OCI-LY7 (cell line): ENCODE measurements around the gene DSTYK. TPM values are rescaled to one million over a fixed set of nuclear protein-coding genes. Genes with fewer than 3 reads are reported as not detected.

Experiments used
- BruUV-seq: library from RNA; stranded (reverse); fragments of 400-500 nt; replicated peaks from 2 replicates; lab custom pipeline; 2021; lab: Mats Ljungman, UMichigan
- CTCF ChIA-PET: fragments of 300-600 bp; sonication (Branson Sonifier 250); formaldehyde crosslinking; loops from one replicate; lab custom pipeline; 2022; ENCODE audit warnings: antibody characterized with exemption; ENCODE audit not compliant: unreplicated experiment; lab: Charles Lee
- POLR2A ChIA-PET: fragments of 300-600 bp; sonication (Branson Sonifier 250); formaldehyde crosslinking; loops from one replicate; lab custom pipeline; 2022; ENCODE audit warnings: antibody characterized with exemption; lab: Charles Lee
- DNase-seq: peaks from one replicate; pipeline ENCODE4 v3.0.0-alpha.2; 2015; ENCODE audit warnings: low spot score
- H2AFZ ChIP-seq: fragments of 200-600 bp; sonication (generic), shearing (Covaris generic); 2 replicates; pipeline ENCODE4 v1.6.1; 2014; ENCODE audit warnings: mild to moderate bottlenecking, antibody characterized with exemption, low read length, moderate library complexity
- H3K27ac ChIP-seq: fragments of 200-600 bp; sonication (generic); 2 replicates; pipeline ENCODE4 v1.5.1; 2014; ENCODE audit warnings: mixed run types, low read depth, mild to moderate bottlenecking, moderate library complexity, low read length, inconsistent platforms; ENCODE audit not compliant: poor library complexity, severe bottlenecking
- H3K36me3 ChIP-seq: fragments of 200-600 bp; sonication (generic); 2 replicates; pipeline ENCODE4 v1.6.1; 2014; ENCODE audit warnings: mild to moderate bottlenecking, antibody characterized with exemption, low read length, moderate library complexity, mixed read lengths; ENCODE audit not compliant: insufficient read depth
- H3K4me1 ChIP-seq: fragments of 200-600 bp; sonication (generic); 2 replicates; pipeline ENCODE4 v1.5.1; 2014; ENCODE audit warnings: mild to moderate bottlenecking, low read length; ENCODE audit not compliant: insufficient read depth, poor library complexity, severe bottlenecking
- H3K4me2 ChIP-seq: fragments of 200-600 bp; sonication (generic); 2 replicates; pipeline ENCODE4 v1.6.1; 2014; ENCODE audit warnings: mild to moderate bottlenecking, low read length
- H3K4me3 ChIP-seq: fragments of 200-600 bp; sonication (generic); 2 replicates; pipeline ENCODE4 v1.5.1; 2014; ENCODE audit warnings: mild to moderate bottlenecking, low read depth, low read length; ENCODE audit not compliant: poor library complexity, severe bottlenecking
- H3K79me2 ChIP-seq: fragments of 200-600 bp; sonication (generic); 2 replicates; pipeline ENCODE4 v1.6.1; 2016; ENCODE audit warnings: low read depth, mild to moderate bottlenecking, low read length, moderate library complexity, mixed read lengths; ENCODE audit not compliant: insufficient read depth
- H3K9me2 ChIP-seq: fragments of 200-600 bp; sonication (generic); 2 replicates; pipeline ENCODE4 v1.6.1; 2016; ENCODE audit warnings: mild to moderate bottlenecking, low read length, mixed read lengths; ENCODE audit not compliant: insufficient read depth
- H3K9me3 ChIP-seq: fragments of 200-600 bp; sonication (generic); 2 replicates; pipeline ENCODE4 v1.6.1; 2014; ENCODE audit warnings: mild to moderate bottlenecking, mixed run types, low read length, mixed read lengths
- H4K20me1 ChIP-seq: fragments of 200-600 bp; sonication (generic); 2 replicates; pipeline ENCODE4 v1.6.1; 2014; ENCODE audit warnings: mild to moderate bottlenecking, antibody characterized with exemption, low read length, moderate library complexity, mixed read lengths; ENCODE audit not compliant: insufficient read depth
- CTCF ChIP-seq: fragments of 200-600 bp; sonication (generic); conservative IDR thresholded peaks from 2 replicates; pipeline ENCODE4 v1.5.1; 2014; ENCODE audit warnings: mild to moderate bottlenecking, antibody characterized with exemption, low read length, moderate library complexity, mixed read lengths
- EZH2phosphoT487 ChIP-seq: fragments of 200-600 bp; sonication (generic); IDR thresholded peaks from 2 replicates; pipeline ENCODE4 v1.6.1; 2018; ENCODE audit warnings: low read depth, borderline replicate concordance, mild to moderate bottlenecking, mixed run types, antibody characterized with exemption, low read length, moderate library complexity, mixed read lengths
- intact Hi-C: fragments of 100-400 bp; cut with micrococcal nuclease; formaldehyde crosslinking; loops from one replicate; pipeline ENCODE4 v1.10.0; 2022; ENCODE audit not compliant: unreplicated experiment
- total RNA-seq, 2 experiments: library from RNA; depleted of rRNA in 1 of 2; stranded (reverse); fragments of >200 nt in 1 of 2; shearing (Covaris generic) in 1 of 2; gene quantifications; 2 replicates each; pipeline ENCODE4 v1.2.3, GENCODE V29; 2014 to 2022

The DSTYK gene
- total RNA-seq, 2 experiments from 2014 or later, result 4.7 to 6.6 TPM

- H3K4me3 ChIP-seq, result no peak overlapping the region
- ChIA-PET POLR2A (interaction anchor here (0.5 to 1.0 kb wide), 5 partner anchors 13 to 75 kb away, joined by 3 to 4 read pairs (median 3); no protein-coding TSS in a partner anchor), CTCF (no interaction called here)
- no peaks in the 10 kb centered on the region for H3K9me2 ChIP-seq
- no peak for TF ChIP-seq EZH2phosphoT487
- no peak for TF ChIP-seq CTCF
- H3K4me1 ChIP-seq, result no peaks in the 10 kb centered on the region
- BruUV-seq, result no TSS peak
- DNase-seq, result no peak
- no peaks in the 10 kb centered on the region for H3K9me3 ChIP-seq
- no peaks in the 10 kb centered on the region for H4K20me1 ChIP-seq
- peaks cover 8% of the 10 kb centered on the region; the same call in 1 of the 2 replicates for H3K36me3 ChIP-seq
- no peak overlapping the region for H3K4me2 ChIP-seq
- H3K27ac ChIP-seq, result no peak overlapping the region
- intact Hi-C loops, result loop anchor here (10.0 kb wide), 1 partner anchor 1183 kb away; no protein-coding TSS in a partner anchor
- no peak overlapping the region for H2AFZ ChIP-seq
- no peaks in the 10 kb centered on the region for H3K79me2 ChIP-seq
Observed at GRCh38 chr1:205147191-205147835, 64.2 kb downstream of the DSTYK start.

- Histone ChIP-seq H4K20me1 (no peaks in the 10 kb centered on the region), H3K4me3 (no peak overlapping the region), H3K4me2 (no peak overlapping the region), H3K9me3 (no peaks in the 10 kb centered on the region), H3K9me2 (no peaks in the 10 kb centered on the region), H3K36me3 (peaks cover 8% of the 10 kb centered on the region; the same call in 1 of the 2 replicates), H3K4me1 (peaks cover 4% of the 10 kb centered on the region), H3K27ac (no peak overlapping the region), H2AFZ (no peak overlapping the region), H3K79me2 (no peaks in the 10 kb centered on the region)
- ChIA-PET POLR2A (no interaction called here), CTCF (no interaction called here)
- intact Hi-C loops, result loop anchor here (10.0 kb wide), 1 partner anchor 1180 kb away; no protein-coding TSS in a partner anchor
- no peak for DNase-seq
- BruUV-seq, result no TSS peak
- TF ChIP-seq EZH2phosphoT487, result no peak
- TF ChIP-seq CTCF, result no peak
Observed at GRCh38 chr1:205144751-205145150, 66.8 kb downstream of the DSTYK start.
